GM21786 (cell line): ENCODE data around the gene CLN3.
"Not testable (repeated sequence)": the region's sequence is repeated elsewhere in the genome, so short reads cannot be mapped to it uniquely, and the experiment has no call there.

Source experiments
- ATAC-seq: cut with Tn5 transposase; IDR thresholded peaks from one replicate; pipeline ENCODE4 v1.9.1; 2021; ENCODE audit not compliant: unreplicated experiment

The CLN3 gene

DNA sequence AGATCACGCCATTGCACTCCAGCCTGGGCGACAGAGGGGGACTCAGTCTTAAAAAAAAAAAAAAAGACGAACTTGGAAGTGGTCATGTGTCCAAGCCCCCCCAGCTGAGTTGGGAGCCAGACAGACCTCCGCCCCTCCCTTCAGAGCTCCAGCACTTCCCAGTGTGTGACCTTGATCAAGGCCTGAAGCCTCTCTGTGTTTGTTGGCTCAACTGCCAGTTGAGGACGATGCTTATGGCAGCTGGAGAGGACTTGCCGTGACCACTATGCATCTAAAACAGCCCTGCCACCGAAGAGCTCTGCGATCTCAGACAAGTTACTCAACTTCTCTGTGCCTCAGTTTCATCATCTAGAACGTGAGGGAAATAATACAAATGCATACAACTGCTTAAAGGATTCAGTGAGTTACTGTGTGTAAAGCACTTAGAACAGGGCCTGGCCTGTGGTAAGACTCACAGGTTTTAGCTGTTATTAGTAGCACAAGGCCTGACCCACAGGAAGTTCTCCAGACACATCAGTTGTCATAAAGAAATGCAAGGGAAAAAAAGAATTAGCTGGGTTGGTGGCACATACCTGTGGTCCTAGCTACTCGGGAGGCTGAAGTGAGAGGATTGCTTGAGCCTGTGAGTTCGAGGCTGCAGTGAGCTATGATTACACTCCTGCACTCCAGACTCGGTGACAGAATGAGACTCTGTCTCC, 21.8 kb upstream of the CLN3 start:
- no peak for ATAC-seq

- ATAC-seq = no peak
Measured at GRCh38 chr16:28511801-28512789, 20.2 kb upstream of the CLN3 start.

- ATAC-seq = no peak
Measured at GRCh38 chr16:28511031-28511430, 19.2 kb upstream of the CLN3 start.

DNA sequence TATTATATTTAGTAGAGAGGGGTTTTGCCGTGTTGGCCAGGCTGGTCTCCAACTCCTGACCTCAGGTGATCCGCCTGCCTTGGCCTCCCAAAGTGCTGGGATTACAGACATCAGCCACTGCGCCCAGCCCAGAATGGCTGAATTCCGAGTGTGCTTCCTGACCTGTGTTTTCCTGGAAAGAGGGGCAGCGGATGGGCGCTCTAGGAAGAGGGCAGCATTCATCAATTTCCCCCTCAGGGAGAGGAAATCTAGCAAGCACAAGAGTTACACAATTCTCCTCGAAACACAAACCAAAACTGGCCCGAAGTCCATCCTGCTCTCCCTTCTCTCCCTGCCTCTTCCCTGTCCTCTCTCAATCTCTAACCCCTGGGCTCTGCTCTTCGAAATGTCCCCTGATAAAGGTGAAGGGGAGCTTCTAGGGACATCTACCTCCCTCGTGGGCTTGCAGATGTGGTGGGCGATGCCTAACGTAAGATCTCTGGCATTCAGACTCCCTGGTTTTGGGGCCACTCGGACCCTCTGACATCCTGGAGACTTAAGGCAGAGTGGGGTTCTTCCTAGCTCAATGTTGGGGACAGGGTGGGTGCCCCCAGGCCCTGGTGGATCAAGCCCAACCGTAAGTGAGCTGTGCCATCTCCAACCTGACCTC, 13.7 kb upstream of the CLN3 start:
- ATAC-seq = no peak

DNA sequence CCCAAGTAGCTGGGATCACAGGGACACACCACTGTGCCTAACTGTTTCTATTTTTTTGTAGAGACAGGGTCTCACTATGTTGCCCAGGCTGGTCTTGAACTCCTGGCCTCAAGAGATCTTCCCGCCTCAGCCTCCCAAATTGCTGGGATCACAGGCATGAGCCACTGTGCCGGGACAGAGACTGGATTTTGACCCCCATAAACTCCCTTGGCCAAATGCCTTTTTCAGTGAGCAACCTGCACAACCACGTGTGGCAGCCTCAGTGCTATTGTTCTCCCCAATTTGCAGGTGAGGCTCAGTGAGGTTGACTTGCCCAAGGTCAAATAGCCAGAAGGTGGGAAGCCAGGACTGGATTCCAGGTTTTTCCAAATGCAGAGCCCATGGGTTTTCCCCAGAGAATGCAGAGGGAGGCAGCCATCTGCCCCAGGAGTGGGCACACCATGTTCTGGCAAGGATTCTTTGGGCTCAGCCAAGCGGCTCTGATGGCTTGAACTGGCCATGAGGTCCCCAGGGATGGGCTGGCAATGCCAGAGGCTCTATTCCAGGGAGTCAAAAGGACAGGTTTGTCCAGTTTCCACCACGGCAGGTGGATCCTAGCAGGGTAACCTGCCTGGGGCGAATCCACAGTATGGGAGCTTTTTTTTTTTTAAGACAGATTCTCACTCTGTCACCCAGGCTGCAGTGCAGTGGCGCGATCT, 13.0 kb upstream of the CLN3 start:
- no peak for ATAC-seq

DNA sequence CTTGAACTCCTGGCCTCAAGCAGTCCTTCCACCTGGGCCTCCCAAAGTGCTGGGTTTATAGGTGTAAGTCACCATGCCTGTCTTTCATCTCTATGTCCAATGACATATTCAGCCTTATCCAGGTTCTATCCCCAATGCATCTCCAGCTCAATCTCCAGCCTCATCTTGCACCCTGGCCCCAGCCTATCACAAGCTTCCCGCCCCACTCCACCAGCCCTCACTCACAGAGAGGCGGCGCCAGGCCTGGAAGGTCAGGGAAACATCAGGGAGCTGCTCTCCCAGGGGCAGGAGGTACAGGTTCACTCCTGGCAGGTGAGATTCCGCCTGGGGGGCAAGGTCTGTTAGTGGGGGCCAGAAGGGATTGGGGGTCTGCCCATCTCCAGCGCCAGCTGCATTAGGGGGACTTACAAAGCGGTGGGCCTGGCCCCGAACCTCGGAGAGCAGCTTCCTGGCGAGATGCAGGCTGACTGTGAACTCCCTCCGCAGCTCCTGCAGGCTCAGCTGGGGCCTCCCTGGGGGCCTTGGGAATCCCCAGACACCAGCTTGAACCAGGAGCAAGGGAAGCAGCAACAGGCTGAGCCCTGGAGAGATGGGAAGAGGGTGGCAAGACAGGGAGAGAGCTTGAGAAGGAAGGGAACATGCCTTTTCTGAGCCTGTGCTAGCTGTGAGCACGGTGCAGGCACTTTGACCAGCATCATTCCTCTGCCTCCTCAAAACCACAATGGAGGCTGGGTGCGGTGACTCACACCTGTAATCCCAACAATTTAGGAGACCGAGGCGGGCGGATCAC, 11.8 kb upstream of the CLN3 start:
- no peak for ATAC-seq

DNA sequence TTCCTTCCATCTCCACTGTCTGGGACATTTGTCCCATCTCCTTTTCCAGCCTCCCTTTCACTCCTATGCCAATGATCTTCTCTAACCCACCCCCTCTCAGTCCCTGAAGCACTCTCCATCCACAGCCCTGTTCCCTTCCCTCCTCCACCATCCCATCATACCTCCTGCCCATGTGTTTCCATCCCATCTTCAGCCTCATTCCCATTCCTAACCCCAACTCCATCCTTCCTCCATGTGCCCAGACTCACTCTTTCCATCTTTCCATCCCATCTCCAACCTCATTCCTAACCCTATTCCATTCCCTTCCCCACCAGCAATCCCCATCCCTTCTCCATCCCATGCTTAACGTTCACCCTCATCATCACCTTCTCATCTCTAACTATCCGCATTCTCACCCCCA, 10.4 kb upstream of the CLN3 start:
- ATAC-seq = no peak

DNA sequence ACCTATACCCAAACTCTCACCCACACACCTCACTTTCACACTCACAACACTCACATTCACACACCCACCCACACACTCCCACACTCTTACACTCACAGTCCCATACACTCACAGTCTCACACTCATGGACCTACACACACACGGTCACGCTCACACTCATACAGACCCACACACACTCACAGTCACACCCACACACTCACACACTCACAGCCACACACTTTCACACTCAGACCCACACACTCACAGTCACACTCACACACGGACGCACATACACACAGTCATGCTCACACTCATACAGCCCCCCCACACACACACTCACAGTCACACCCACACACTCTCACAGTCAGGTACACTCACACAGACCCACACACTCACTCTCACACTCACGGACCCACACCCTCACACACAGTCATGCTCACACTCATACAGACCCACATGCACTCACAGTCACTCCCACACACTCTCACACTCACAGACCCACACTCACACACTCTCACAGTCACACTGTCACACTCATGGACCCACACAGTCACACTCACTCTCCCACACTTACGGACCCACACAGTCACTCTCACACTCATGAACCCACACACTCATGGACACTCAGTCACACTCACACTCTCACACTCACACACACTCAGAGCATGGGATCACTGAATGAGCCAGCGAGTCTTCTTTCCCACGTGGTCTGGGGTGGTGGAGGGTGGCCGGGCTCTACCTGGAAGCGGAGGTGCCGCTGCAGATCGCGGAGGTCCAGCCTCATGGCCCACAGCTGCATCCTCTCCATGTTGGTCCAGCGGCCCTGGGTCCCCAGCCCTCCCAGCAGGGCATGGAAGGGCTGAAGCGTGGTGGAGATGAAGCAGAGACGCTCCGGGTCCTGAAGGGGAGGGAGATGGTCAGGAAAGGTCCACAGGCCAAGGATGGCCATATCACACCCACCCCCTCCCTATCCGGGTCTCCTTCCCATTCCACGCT, 9.7 kb upstream of the CLN3 start:
- no peak for ATAC-seq

- not testable (repeated sequence) for ATAC-seq
Measured at GRCh38 chr16:28500476-28501180, 8.8 kb upstream of the CLN3 start.

GRCh38 chr16:28499854-28500253, 8.0 kb upstream of the CLN3 start:
- ATAC-seq = no peak

- no peak for ATAC-seq
Measured at GRCh38 chr16:28498666-28499381, 7.0 kb upstream of the CLN3 start.

- no peak for ATAC-seq
Measured at GRCh38 chr16:28497861-28498599, 6.2 kb upstream of the CLN3 start.

DNA sequence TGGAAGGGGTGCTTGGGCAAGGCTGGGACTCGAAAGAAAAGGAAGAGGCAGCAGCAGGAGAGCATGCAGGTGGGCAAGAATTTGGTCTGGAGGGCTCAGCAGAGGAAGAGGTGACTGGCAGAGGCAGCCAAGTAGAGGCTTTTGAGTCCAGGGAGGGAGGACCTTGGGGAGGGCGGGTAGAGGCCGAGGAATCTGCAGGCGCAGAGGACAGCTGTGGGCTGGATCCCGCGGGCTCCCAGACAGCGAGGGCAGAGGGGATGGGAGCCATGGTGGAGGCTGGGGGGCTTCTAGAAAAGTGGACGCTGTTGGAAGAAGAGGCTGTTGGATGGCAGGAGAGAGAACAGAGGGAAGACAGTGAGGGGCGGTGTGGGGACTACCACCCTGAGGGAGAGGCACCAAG, 5.5 kb upstream of the CLN3 start:
- ATAC-seq = no peak

- ATAC-seq = no peak
Measured at GRCh38 chr16:28496844-28497243, 5.0 kb upstream of the CLN3 start.

DNA sequence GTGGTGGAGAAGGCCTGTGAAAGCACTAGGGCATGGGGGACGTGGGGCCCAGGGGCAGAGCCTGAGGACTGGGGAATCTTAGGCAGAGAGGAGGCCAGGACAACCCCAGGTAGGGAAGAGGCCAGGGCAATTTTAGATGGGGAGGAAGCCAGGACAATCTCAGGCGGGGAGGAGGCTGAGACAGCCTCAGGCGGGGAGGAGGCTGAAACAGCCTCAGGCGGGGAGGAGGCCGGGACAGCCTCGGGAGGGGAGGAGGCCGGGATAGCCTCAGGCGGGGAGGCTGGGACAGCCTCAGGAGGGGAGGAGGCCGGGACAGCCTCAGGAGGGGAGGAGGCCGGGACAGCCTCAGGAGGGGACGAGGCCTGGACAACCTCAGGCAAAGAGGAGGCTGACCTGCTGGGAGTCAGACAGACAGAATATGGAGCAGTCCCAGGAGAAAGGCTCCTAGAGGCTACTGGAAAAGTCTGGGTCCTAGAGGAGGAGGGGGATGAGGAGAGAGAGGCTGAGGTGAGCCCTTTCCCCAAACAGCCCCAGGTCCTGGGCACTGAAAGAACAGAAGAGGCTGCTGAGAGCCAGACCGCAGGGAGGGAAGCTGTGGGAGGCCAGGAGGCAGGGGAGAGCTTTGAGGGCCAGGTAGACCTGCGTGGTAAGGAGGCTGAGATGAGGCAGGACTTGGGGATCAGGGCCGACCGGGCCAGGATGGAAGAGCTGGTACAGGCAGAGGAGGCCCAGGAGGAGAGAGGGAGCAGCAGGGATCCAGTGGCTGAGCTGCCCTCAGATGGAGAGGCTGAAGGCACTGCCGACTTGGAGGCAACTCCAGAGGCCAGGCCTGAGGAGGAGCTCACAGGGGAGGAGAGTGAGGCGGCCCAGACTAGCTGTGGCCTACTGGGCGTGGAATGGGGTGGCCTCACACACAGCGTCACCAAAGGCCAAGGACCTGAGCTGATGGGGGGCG, 4.2 kb upstream of the CLN3 start:
- ATAC-seq = no peak
